Measurements from ENCODE around the gene ITGB8.

- TF ChIP-seq POLR2A (IDR thresholded peaks at IDR 0.05; ENCODE audit: low read length) (no peak), GATA1 (IDR thresholded peaks at IDR 0.05; ENCODE audit: low read depth, low read length) (no peak)
Observed at GRCh38 chr7:20299145-20299544, 31.6 kb upstream of the ITGB8 start.
